HepG2 (cell line): ENCODE data around the gene KARS1. TPM values are rescaled to one million over a fixed set of nuclear protein-coding genes. Genes with fewer than 3 reads are reported as not detected.

Source experiments
- ADNP ChIP-seq: sonication (generic); formaldehyde crosslinking; IDR thresholded peaks from 2 replicates; pipeline ENCODE4 v1.4.0; 2020; ENCODE audit warnings: missing genetic modification reagents
- ATF7 ChIP-seq, 2 experiments: fragments of 450-650 bp in 1 of 2; sonication (generic) in 1 of 2; formaldehyde crosslinking in 1 of 2; IDR thresholded peaks; 2 replicates each; pipeline versions ENCODE4 v1.4.0 to v1.6.1; 2016 to 2020; ENCODE audit warnings: antibody characterized with exemption in 1 of 2, mild to moderate bottlenecking in 1 of 2, missing genetic modification reagents in 1 of 2
- CBX5 ChIP-seq: sonication (generic); formaldehyde crosslinking; IDR thresholded peaks from 2 replicates; pipeline ENCODE4 v1.4.0; 2020; ENCODE audit warnings: missing genetic modification reagents, borderline replicate concordance
- CHD2 ChIP-seq: IDR thresholded peaks from 2 replicates; pipeline ENCODE4 v1.6.1; 2011; ENCODE audit warnings: low read depth, low read length, improper control_type of control experiment
- DNMT3B ChIP-seq: conservative IDR thresholded peaks from 2 replicates; pipeline ENCODE4 v1.6.1; 2016; ENCODE audit warnings: missing biosample characterization, control low read depth
- ETV5 ChIP-seq: IDR thresholded peaks from 2 replicates; pipeline ENCODE4 v1.6.1; 2018; ENCODE audit warnings: missing biosample characterization, missing genetic modification reagents, inconsistent platforms, borderline replicate concordance
- FOSL2 ChIP-seq: sonication (generic); formaldehyde crosslinking; IDR thresholded peaks from 2 replicates; pipeline ENCODE4 v1.4.0; 2020; ENCODE audit warnings: missing genetic modification reagents
- JUND ChIP-seq: sonication (generic); formaldehyde crosslinking; IDR thresholded peaks from 2 replicates; pipeline ENCODE4 v1.8.0; 2022; ENCODE audit warnings: mild to moderate bottlenecking, missing genetic modification reagents
- KDM1A ChIP-seq: IDR thresholded peaks from 2 replicates; pipeline ENCODE4 v1.6.1; 2016; ENCODE audit warnings: missing compliant biosample characterization
- MATR3 ChIP-seq: sonication (generic); formaldehyde crosslinking; IDR thresholded peaks from 2 replicates; pipeline ENCODE4 v1.4.0; 2020; ENCODE audit warnings: missing genetic modification reagents
- NFE2L2 ChIP-seq: fragments of 150-350 bp; IDR thresholded peaks from 2 replicates; pipeline ENCODE4 v1.6.1; 2014; ENCODE audit warnings: low read length
- NFKBIZ ChIP-seq: IDR thresholded peaks from 2 replicates; pipeline ENCODE4 v1.6.1; 2018; ENCODE audit warnings: missing genetic modification reagents, missing compliant biosample characterization
- THAP7 ChIP-seq: sonication (generic); formaldehyde crosslinking; IDR thresholded peaks from 2 replicates; pipeline ENCODE4 v1.8.1; 2023; ENCODE audit warnings: mild to moderate bottlenecking, missing genetic modification reagents
- TSC22D2 ChIP-seq: sonication (generic); formaldehyde crosslinking; IDR thresholded peaks from 2 replicates; pipeline ENCODE4 v1.5.1; 2020; ENCODE audit warnings: missing genetic modification reagents, mild to moderate bottlenecking, borderline replicate concordance
- ZFP36L2 ChIP-seq: sonication (generic); formaldehyde crosslinking; IDR thresholded peaks from 2 replicates; pipeline ENCODE4 v1.4.0; 2020; ENCODE audit warnings: missing genetic modification reagents
- ZNF205 ChIP-seq: IDR thresholded peaks from 2 replicates; pipeline ENCODE4 v1.6.1; 2018; ENCODE audit warnings: missing biosample characterization, missing genetic modification reagents
- ZNF556 ChIP-seq: sonication (generic); formaldehyde crosslinking; IDR thresholded peaks from 2 replicates; pipeline ENCODE4 v1.4.0; 2020; ENCODE audit warnings: mild to moderate bottlenecking, missing genetic modification reagents, borderline replicate concordance
- ZNF615 ChIP-seq: sonication (generic); formaldehyde crosslinking; IDR thresholded peaks from 2 replicates; pipeline ENCODE4 v1.5.0; 2020; ENCODE audit warnings: mild to moderate bottlenecking, missing genetic modification reagents, borderline replicate concordance
- ZNF720 ChIP-seq: sonication (generic); formaldehyde crosslinking; IDR thresholded peaks from 2 replicates; pipeline ENCODE4 v1.4.0; 2020; ENCODE audit warnings: missing genetic modification reagents
- ZNF775 ChIP-seq: sonication (generic); formaldehyde crosslinking; IDR thresholded peaks from 2 replicates; pipeline ENCODE4 v1.4.0; 2020; ENCODE audit warnings: missing genetic modification reagents, mild to moderate bottlenecking, moderate library complexity, borderline replicate concordance
- ZZZ3 ChIP-seq: sonication (generic); formaldehyde crosslinking; IDR thresholded peaks from 2 replicates; pipeline ENCODE4 v1.4.0; 2020; ENCODE audit warnings: missing genetic modification reagents, mild to moderate bottlenecking, borderline replicate concordance
- polyA plus RNA-seq, 8 experiments: library from polyadenylated mRNA; depleted of rRNA in 3 of 8; stranded (reverse) in 7 of 8; unstranded in 1 of 8; fragments of >200 nt; fragmentation: Illumina TruSeq in 4 of 8; extraction: Trizol in 4 of 8; gene quantifications; 2 replicates each; pipeline versions ENCODE4 v1.2.1 to v1.2.3, GENCODE V29; 2011 to 2016; ENCODE audit warnings: low read depth in 4 of 8, missing spikeins in 1 of 8, mixed read lengths in 1 of 8; ENCODE audit not compliant: insufficient read depth in 1 of 8
- total RNA-seq, 5 experiments: library from RNA; depleted of rRNA; stranded (reverse); fragments of >200 nt; fragmentation: Illumina TruSeq; extraction: Trizol; gene quantifications; 2 replicates each; pipeline ENCODE4 v1.2.3, GENCODE V29; 2016; ENCODE audit warnings: low read depth in 1 of 5
- TF ChIP-seq, protein P1 (sequence below): sonication (generic); formaldehyde crosslinking; IDR thresholded peaks from 2 replicates; pipeline ENCODE4 v1.4.0; 2020; ENCODE audit warnings: mild to moderate bottlenecking, low read depth, missing genetic modification reagents
- TF ChIP-seq, protein P2 (sequence below): sonication (generic); formaldehyde crosslinking; IDR thresholded peaks from 2 replicates; pipeline ENCODE4 v1.4.0; 2020; ENCODE audit warnings: missing genetic modification reagents, low read depth, mild to moderate bottlenecking, borderline replicate concordance
- TF ChIP-seq, protein P3 (sequence below): sonication (generic); formaldehyde crosslinking; conservative IDR thresholded peaks from 2 replicates; pipeline ENCODE4 v1.4.0; 2020; ENCODE audit warnings: missing genetic modification reagents
- TF ChIP-seq, protein P4 (sequence below): sonication (generic); formaldehyde crosslinking; IDR thresholded peaks from 2 replicates; pipeline ENCODE4; 2020; ENCODE audit warnings: missing genetic modification reagents, mild to moderate bottlenecking, borderline replicate concordance

The KARS1 gene
- total and polyA plus RNA-seq, 2 of the 13 experiments (the other 11 are each of a cell fraction or from before 2014, with no cell fraction given) = 141 to 276 TPM

- TF ChIP-seq FOSL2 (CRISPR knock-in tag) (peak; percentile 16; the same call in 1 of the 2 replicates), ATF7 (IDR thresholded peaks at IDR 0.05) (no peak), ATF7 (CRISPR knock-in tag; IDR thresholded peaks at IDR 0.05) (no peak; the same call in 1 of the 2 replicates), ADNP (no peak), CHD2 (no peak), ZNF615 (CRISPR knock-in tag) (no peak), JUND (CRISPR knock-in tag) (no peak), TSC22D2 (CRISPR knock-in tag) (peak; percentile 41; the same call in 1 of the 2 replicates), THAP7 (CRISPR knock-in tag) (no peak), MATR3 (CRISPR knock-in tag) (no peak), ETV5 (CRISPR knock-in tag) (peak; percentile 70; the same call in 1 of the 2 replicates), NFKBIZ (CRISPR knock-in tag) (no peak), DNMT3B (CRISPR knock-in tag) (peak; percentile 94), NFE2L2 (no peak), KDM1A (CRISPR knock-in tag) (no peak), ZNF775 (CRISPR knock-in tag) (no peak), ZNF556 (CRISPR knock-in tag) (no peak; the same call in none of the 2 replicates), ZFP36L2 (CRISPR knock-in tag) (no peak), ZNF720 (CRISPR knock-in tag) (no peak), CBX5 (CRISPR knock-in tag) (no peak; the same call in 1 of the 2 replicates), ZZZ3 (CRISPR knock-in tag) (no peak), ZNF205 (CRISPR knock-in tag) (peak; percentile 85)
- TF ChIP-seq, protein P1, sequence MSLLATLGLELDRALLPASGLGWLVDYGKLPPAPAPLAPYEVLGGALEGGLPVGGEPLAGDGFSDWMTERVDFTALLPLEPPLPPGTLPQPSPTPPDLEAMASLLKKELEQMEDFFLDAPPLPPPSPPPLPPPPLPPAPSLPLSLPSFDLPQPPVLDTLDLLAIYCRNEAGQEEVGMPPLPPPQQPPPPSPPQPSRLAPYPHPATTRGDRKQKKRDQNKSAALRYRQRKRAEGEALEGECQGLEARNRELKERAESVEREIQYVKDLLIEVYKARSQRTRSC (CRISPR knock-in tag) = no peak
- TF ChIP-seq, protein P2, sequence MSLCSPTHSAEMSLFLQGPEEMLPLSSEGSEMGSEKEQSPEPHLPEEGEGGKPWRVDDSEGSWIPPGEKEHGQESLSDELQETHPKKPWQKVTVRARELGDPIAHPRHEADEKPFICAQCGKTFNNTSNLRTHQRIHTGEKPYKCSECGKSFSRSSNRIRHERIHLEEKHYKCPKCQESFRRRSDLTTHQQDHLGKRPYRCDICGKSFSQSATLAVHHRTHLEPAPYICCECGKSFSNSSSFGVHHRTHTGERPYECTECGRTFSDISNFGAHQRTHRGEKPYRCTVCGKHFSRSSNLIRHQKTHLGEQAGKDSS (CRISPR knock-in tag) = peak; percentile 86
- TF ChIP-seq, protein P3, sequence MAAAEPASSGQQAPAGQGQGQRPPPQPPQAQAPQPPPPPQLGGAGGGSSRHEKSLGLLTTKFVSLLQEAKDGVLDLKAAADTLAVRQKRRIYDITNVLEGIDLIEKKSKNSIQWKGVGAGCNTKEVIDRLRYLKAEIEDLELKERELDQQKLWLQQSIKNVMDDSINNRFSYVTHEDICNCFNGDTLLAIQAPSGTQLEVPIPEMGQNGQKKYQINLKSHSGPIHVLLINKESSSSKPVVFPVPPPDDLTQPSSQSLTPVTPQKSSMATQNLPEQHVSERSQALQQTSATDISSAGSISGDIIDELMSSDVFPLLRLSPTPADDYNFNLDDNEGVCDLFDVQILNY (CRISPR knock-in tag) = 0 out of 2 replicates have a peak, but pooled peaks have one; percentile 26
- TF ChIP-seq, protein P4, sequence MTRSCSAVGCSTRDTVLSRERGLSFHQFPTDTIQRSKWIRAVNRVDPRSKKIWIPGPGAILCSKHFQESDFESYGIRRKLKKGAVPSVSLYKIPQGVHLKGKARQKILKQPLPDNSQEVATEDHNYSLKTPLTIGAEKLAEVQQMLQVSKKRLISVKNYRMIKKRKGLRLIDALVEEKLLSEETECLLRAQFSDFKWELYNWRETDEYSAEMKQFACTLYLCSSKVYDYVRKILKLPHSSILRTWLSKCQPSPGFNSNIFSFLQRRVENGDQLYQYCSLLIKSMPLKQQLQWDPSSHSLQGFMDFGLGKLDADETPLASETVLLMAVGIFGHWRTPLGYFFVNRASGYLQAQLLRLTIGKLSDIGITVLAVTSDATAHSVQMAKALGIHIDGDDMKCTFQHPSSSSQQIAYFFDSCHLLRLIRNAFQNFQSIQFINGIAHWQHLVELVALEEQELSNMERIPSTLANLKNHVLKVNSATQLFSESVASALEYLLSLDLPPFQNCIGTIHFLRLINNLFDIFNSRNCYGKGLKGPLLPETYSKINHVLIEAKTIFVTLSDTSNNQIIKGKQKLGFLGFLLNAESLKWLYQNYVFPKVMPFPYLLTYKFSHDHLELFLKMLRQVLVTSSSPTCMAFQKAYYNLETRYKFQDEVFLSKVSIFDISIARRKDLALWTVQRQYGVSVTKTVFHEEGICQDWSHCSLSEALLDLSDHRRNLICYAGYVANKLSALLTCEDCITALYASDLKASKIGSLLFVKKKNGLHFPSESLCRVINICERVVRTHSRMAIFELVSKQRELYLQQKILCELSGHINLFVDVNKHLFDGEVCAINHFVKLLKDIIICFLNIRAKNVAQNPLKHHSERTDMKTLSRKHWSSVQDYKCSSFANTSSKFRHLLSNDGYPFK (CRISPR knock-in tag) = peak; percentile 96
Observed at GRCh38 chr16:75647492-75648264, at the start of gene KARS1, which contains the start of gene TERF2IP (continued).
